HEK293 (cell line): ENCODE results near the gene LAMA4.

Source experiments
- CTCF ChIA-PET: fragments of 350-600 bp; formaldehyde crosslinking; extraction: SDS; loops from one replicate; lab custom pipeline; 2021; ENCODE audit warnings: antibody characterized with exemption; lab: Yijun Ruan, JAX
- POLR2A ChIA-PET: fragments of 300-600 bp; formaldehyde crosslinking; extraction: SDS; loops from one replicate; lab custom pipeline; 2020; ENCODE audit warnings: antibody characterized with exemption, inconsistent platforms; lab: Yijun Ruan, JAX
- H3K27ac ChIP-seq: fragments of 200-500 bp; sonication (Bioruptor generic); 2 replicates; pipeline ENCODE4 v1.5.1; 2014; ENCODE audit warnings: low read depth, low read length, control low read depth, inconsistent platforms; ENCODE audit errors: extremely low read depth
- H3K36me3 ChIP-seq, 2 experiments: fragments of 200-500 bp in 1 of 2; sonication (Bioruptor generic) in 1 of 2; 1 replicate in 1 of 2; 2 replicates in 1 of 2; pipeline ENCODE4 v1.5.1; 2014 to 2017; ENCODE audit warnings: inconsistent platforms in 2 of 2, low read length in 2 of 2; ENCODE audit not compliant: control insufficient read depth in 2 of 2, insufficient read depth in 1 of 2
- H3K4me1 ChIP-seq: fragments of 200-500 bp; sonication (Bioruptor generic); 2 replicates; pipeline ENCODE4 v1.5.1; 2014; ENCODE audit warnings: mild to moderate bottlenecking, low read length, inconsistent platforms; ENCODE audit not compliant: control insufficient read depth, insufficient read depth
- H3K4me3 ChIP-seq: 2 replicates; pipeline ENCODE4 v1.5.1; 2011; ENCODE audit warnings: low read depth, mild to moderate bottlenecking, control low read depth, low read length, moderate library complexity
- H3K9me3 ChIP-seq: fragments of 200-500 bp; sonication (Bioruptor generic); 2 replicates; pipeline ENCODE4 v1.5.1; 2014; ENCODE audit warnings: low read depth, low read length, inconsistent platforms; ENCODE audit not compliant: control insufficient read depth, insufficient read depth
- GLI4 ChIP-seq: fragments of 450-650 bp; formaldehyde crosslinking; IDR thresholded peaks from 2 replicates; pipeline ENCODE4 v1.5.1; 2016; ENCODE audit warnings: missing biosample characterization, missing genetic modification characterization
- GLIS1 ChIP-seq: fragments of 450-650 bp; formaldehyde crosslinking; IDR thresholded peaks from 2 replicates; pipeline ENCODE4 v1.5.1; 2016; ENCODE audit warnings: missing biosample characterization, missing genetic modification characterization
- HOXD13 ChIP-seq: sonication (generic); formaldehyde crosslinking; IDR thresholded peaks from 2 replicates; pipeline ENCODE4 v1.8.0; 2022; ENCODE audit warnings: missing genetic modification reagents, borderline replicate concordance
- KLF1 ChIP-seq: fragments of 450-650 bp; formaldehyde crosslinking; IDR thresholded peaks from 2 replicates; pipeline ENCODE4 v1.5.1; 2016; ENCODE audit warnings: missing biosample characterization, missing genetic modification characterization
- KLF9 ChIP-seq: fragments of 450-650 bp; formaldehyde crosslinking; IDR thresholded peaks from 2 replicates; pipeline ENCODE4 v1.5.1; 2016; ENCODE audit warnings: missing biosample characterization, missing genetic modification characterization, low read depth
- MZF1 ChIP-seq: fragments of 450-650 bp; formaldehyde crosslinking; IDR thresholded peaks from 2 replicates; pipeline ENCODE4 v1.5.1; 2017; ENCODE audit warnings: missing biosample characterization, missing genetic modification characterization, borderline replicate concordance
- PRDM1 ChIP-seq: fragments of 450-650 bp; formaldehyde crosslinking; IDR thresholded peaks from 2 replicates; pipeline ENCODE4; 2016; ENCODE audit warnings: missing biosample characterization, missing genetic modification characterization
- SP2 ChIP-seq: fragments of 450-650 bp; formaldehyde crosslinking; IDR thresholded peaks from 2 replicates; pipeline ENCODE4 v1.5.1; 2016; ENCODE audit warnings: missing biosample characterization, missing genetic modification characterization
- SP3 ChIP-seq: fragments of 450-650 bp; formaldehyde crosslinking; IDR thresholded peaks from 2 replicates; pipeline ENCODE4 v1.5.1; 2016; ENCODE audit warnings: missing biosample characterization, missing genetic modification characterization
- TCF7L2 ChIP-seq: IDR thresholded peaks from 2 replicates; pipeline ENCODE4 v1.6.1; 2011; ENCODE audit warnings: low read depth, mild to moderate bottlenecking, inconsistent platforms, low read length, moderate library complexity, borderline replicate concordance
- ZBTB8A ChIP-seq: fragments of 450-650 bp; formaldehyde crosslinking; IDR thresholded peaks from 2 replicates; pipeline ENCODE4 v1.5.1; 2016; ENCODE audit warnings: missing biosample characterization, missing genetic modification characterization
- ZNF10 ChIP-seq: fragments of 450-650 bp; formaldehyde crosslinking; IDR thresholded peaks from 2 replicates; pipeline ENCODE4 v1.5.1; 2017; ENCODE audit warnings: missing biosample characterization, missing genetic modification characterization
- ZNF174 ChIP-seq: fragments of 450-650 bp; formaldehyde crosslinking; IDR thresholded peaks from 2 replicates; pipeline ENCODE4 v1.5.0; 2017; ENCODE audit warnings: missing biosample characterization, mild to moderate bottlenecking, missing genetic modification characterization
- ZNF350 ChIP-seq: fragments of 450-650 bp; formaldehyde crosslinking; IDR thresholded peaks from 2 replicates; pipeline ENCODE4 v1.5.0; 2017; ENCODE audit warnings: missing biosample characterization, mild to moderate bottlenecking, missing genetic modification characterization
- ZNF391 ChIP-seq: fragments of 450-650 bp; formaldehyde crosslinking; IDR thresholded peaks from 2 replicates; pipeline ENCODE4 v1.5.1; 2016; ENCODE audit warnings: low read depth, missing biosample characterization, missing genetic modification characterization, borderline replicate concordance
- ZNF561 ChIP-seq: fragments of 450-650 bp; IDR thresholded peaks from 2 replicates; pipeline ENCODE4 v1.5.1; 2018; ENCODE audit warnings: missing biosample characterization, missing genetic modification characterization, borderline replicate concordance
- ZNF670 ChIP-seq: fragments of 450-650 bp; formaldehyde crosslinking; IDR thresholded peaks from 2 replicates; pipeline ENCODE4 v1.5.1; 2016; ENCODE audit warnings: missing biosample characterization, missing genetic modification characterization, low read depth
- ZSCAN23 ChIP-seq: fragments of 450-650 bp; formaldehyde crosslinking; IDR thresholded peaks from 2 replicates; pipeline ENCODE4 v1.5.1; 2016; ENCODE audit warnings: missing biosample characterization, missing genetic modification characterization
- TF ChIP-seq, protein P1 (sequence below): fragments of 450-650 bp; formaldehyde crosslinking; IDR thresholded peaks from 2 replicates; pipeline ENCODE4 v1.5.1; 2016; ENCODE audit warnings: missing biosample characterization, missing genetic modification characterization
- TF ChIP-seq, protein P2 (sequence below): fragments of 450-650 bp; formaldehyde crosslinking; IDR thresholded peaks from 2 replicates; pipeline ENCODE4 v1.5.1; 2016; ENCODE audit warnings: missing biosample characterization, missing genetic modification characterization
- TF ChIP-seq, protein P3 (sequence below): fragments of 450-650 bp; formaldehyde crosslinking; IDR thresholded peaks from 2 replicates; pipeline ENCODE4 v1.5.1; 2016; ENCODE audit warnings: missing biosample characterization, missing genetic modification characterization
- TF ChIP-seq, protein P4 (sequence below): fragments of 450-650 bp; formaldehyde crosslinking; IDR thresholded peaks from 2 replicates; pipeline ENCODE4 v1.5.1; 2016; ENCODE audit warnings: missing biosample characterization, missing genetic modification characterization
- TF ChIP-seq, protein P5 (sequence below): fragments of 450-650 bp; formaldehyde crosslinking; IDR thresholded peaks from 2 replicates; pipeline ENCODE4 v1.5.1; 2016; ENCODE audit warnings: missing biosample characterization, missing genetic modification characterization
- TF ChIP-seq, protein P6 (sequence below): fragments of 450-650 bp; IDR thresholded peaks from 2 replicates; pipeline ENCODE4 v1.5.1; 2018; ENCODE audit warnings: missing biosample characterization, missing genetic modification characterization

Gene LAMA4

DNA sequence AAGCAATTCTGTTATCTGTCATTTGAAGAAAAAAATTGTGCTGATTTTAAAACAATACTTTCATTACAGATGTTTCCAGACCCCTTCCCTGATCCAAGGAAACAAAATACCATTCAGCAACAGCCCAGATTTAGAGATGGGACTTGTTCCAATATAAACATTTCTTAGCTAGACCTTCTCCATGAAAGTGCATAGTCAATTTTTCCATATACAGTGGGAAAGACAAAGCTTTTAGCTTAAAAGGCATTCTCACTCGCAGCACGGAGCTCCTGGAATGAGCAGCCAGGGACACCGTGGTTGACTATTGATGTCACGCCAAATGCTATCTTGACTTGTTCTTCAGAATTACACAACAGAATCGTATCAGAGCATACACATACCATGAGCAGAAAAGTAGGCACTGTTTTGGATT is 21.5 kb downstream of the LAMA4 start (continued):
- TF ChIP-seq TCF7L2 (no peak), ZNF10 (no peak), GLI4 (no peak), ZNF174 (tag by site-specific recombination) (no peak), ZNF561 (peak; percentile 68; the same call in 1 of the 2 replicates), ZNF391 (tag by site-specific recombination) (0 out of 2 replicates have a peak, but pooled peaks have one; percentile 66), ZBTB8A (tag by site-specific recombination) (0 out of 2 replicates have a peak, but pooled peaks have one; percentile 36)
- TF ChIP-seq, protein P1, sequence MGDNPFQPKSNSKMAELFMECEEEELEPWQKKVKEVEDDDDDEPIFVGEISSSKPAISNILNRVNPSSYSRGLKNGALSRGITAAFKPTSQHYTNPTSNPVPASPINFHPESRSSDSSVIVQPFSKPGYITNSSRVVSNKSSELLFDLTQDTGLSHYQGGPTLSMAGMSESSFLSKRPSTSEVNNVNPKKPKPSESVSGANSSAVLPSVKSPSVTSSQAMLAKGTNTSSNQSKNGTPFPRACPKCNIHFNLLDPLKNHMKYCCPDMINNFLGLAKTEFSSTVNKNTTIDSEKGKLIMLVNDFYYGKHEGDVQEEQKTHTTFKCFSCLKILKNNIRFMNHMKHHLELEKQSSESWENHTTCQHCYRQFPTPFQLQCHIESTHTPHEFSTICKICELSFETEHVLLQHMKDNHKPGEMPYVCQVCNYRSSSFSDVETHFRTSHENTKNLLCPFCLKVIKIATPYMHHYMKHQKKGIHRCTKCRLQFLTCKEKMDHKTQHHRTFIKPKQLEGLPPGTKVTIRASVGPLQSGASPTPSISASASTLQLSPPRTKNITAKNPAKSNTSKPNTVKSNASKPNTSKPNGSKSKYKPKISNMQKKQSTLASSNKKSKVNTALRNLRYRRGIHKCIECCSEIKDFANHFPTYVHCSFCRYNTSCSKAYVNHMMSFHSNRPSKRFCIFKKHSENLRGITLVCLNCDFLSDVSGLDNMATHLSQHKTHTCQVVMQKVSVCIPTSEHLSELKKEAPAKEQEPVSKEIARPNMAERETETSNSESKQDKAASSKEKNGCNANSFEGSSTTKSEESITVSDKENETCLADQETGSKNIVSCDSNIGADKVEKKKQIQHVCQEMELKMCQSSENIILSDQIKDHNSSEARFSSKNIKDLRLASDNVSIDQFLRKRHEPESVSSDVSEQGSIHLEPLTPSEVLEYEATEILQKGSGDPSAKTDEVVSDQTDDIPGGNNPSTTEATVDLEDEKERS (tag by site-specific recombination), result no peak

DNA sequence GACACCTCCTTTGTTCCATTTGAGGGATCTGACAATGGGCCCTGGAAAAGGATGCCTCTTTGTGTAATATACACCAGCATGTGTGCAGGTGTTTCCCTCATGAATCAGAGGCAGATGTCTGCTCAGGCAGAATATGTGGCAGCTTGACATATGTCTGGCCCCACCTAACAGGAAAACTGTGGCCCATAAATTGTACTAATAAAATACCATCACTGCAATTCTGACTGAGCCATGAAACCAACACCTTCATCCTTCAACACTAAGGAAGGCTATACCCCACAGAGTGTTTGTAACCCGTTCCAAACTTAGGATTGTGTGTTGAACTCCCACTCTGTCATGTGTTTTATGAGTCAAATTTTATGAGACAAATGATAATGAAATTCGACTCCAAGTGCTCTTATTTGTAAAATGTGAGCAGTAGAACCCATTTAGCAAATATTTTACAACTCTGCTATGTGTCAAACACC is 22.7 kb downstream of the LAMA4 start:
- ChIA-PET POLR2A (interaction anchor here (3.5 to 4.8 kb wide), 2 partner anchors 14 to 22 kb away, joined by 22 to 32 read pairs; partner anchors contain the start of gene LAMA4), CTCF (interaction anchor here (0.8 kb wide), 1 partner anchor 38 kb away, joined by 3 read pairs; no protein-coding TSS in a partner anchor)
- Histone ChIP-seq H3K36me3 (no peaks in the 10 kb centered on the region), H3K27ac (peak overlapping the region; percentile 65), H3K4me3 (no peak overlapping the region), H3K9me3 (no peaks in the 10 kb centered on the region), H3K4me1 (peaks cover 38% of the 10 kb centered on the region)
- TF ChIP-seq SP2 (peak; percentile 16; the same call in 1 of the 2 replicates), ZNF670 (tag by site-specific recombination) (no peak), ZSCAN23 (tag by site-specific recombination) (peak; percentile 94), KLF1 (tag by site-specific recombination) (peak; percentile 82), HOXD13 (CRISPR knock-in tag) (peak; percentile 91), ZNF350 (tag by site-specific recombination) (0 out of 2 replicates have a peak, but pooled peaks have one; percentile 35), PRDM1 (tag by site-specific recombination) (no peak), KLF9 (tag by site-specific recombination) (0 out of 2 replicates have a peak, but pooled peaks have one; percentile 17), MZF1 (tag by site-specific recombination) (peak; percentile 93), GLIS1 (peak; percentile 98), ZNF561 (peak; percentile 99), SP3 (peak; percentile 44; the same call in 1 of the 2 replicates)
- TF ChIP-seq, protein P2, sequence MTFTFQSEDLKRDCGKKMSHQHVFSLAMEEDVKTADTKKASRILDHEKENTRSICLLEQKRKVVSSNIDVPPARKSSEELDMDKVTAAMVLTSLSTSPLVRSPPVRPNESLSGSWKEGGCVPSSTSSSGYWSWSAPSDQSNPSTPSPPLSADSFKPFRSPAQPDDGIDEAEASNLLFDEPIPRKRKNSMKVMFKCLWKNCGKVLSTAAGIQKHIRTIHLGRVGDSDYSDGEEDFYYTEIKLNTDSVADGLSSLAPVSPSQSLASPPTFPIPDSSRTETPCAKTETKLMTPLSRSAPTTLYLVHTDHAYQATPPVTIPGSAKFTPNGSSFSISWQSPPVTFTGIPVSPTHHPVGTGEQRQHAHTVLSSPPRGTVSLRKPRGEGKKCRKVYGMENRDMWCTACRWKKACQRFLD (tag by site-specific recombination), result no peak
- TF ChIP-seq, protein P3, sequence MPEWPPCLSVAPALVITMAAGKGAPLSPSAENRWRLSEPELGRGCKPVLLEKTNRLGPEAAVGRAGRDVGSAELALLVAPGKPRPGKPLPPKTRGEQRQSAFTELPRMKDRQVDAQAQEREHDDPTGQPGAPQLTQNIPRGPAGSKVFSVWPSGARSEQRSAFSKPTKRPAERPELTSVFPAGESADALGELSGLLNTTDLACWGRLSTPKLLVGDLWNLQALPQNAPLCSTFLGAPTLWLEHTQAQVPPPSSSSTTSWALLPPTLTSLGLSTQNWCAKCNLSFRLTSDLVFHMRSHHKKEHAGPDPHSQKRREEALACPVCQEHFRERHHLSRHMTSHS (tag by site-specific recombination), result peak; percentile 55; the same call in 1 of the 2 replicates
- TF ChIP-seq, protein P4, sequence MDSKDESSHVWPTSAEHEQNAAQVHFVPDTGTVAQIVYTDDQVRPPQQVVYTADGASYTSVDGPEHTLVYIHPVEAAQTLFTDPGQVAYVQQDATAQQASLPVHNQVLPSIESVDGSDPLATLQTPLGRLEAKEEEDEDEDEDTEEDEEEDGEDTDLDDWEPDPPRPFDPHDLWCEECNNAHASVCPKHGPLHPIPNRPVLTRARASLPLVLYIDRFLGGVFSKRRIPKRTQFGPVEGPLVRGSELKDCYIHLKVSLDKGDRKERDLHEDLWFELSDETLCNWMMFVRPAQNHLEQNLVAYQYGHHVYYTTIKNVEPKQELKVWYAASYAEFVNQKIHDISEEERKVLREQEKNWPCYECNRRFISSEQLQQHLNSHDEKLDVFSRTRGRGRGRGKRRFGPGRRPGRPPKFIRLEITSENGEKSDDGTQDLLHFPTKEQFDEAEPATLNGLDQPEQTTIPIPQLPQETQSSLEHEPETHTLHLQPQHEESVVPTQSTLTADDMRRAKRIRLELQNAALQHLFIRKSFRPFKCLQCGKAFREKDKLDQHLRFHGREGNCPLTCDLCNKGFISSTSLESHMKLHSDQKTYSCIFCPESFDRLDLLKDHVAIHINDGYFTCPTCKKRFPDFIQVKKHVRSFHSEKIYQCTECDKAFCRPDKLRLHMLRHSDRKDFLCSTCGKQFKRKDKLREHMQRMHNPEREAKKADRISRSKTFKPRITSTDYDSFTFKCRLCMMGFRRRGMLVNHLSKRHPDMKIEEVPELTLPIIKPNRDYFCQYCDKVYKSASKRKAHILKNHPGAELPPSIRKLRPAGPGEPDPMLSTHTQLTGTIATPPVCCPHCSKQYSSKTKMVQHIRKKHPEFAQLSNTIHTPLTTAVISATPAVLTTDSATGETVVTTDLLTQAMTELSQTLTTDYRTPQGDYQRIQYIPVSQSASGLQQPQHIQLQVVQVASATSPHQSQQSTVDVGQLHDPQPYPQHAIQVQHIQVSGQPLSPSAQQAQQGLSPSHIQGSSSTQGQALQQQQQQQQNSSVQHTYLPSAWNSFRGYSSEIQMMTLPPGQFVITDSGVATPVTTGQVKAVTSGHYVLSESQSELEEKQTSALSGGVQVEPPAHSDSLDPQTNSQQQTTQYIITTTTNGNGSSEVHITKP (tag by site-specific recombination), result peak; percentile 78
- TF ChIP-seq, protein P5, sequence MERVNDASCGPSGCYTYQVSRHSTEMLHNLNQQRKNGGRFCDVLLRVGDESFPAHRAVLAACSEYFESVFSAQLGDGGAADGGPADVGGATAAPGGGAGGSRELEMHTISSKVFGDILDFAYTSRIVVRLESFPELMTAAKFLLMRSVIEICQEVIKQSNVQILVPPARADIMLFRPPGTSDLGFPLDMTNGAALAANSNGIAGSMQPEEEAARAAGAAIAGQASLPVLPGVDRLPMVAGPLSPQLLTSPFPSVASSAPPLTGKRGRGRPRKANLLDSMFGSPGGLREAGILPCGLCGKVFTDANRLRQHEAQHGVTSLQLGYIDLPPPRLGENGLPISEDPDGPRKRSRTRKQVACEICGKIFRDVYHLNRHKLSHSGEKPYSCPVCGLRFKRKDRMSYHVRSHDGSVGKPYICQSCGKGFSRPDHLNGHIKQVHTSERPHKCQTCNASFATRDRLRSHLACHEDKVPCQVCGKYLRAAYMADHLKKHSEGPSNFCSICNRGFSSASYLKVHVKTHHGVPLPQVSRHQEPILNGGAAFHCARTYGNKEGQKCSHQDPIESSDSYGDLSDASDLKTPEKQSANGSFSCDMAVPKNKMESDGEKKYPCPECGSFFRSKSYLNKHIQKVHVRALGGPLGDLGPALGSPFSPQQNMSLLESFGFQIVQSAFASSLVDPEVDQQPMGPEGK, result peak; percentile 74
- TF ChIP-seq, protein P6, sequence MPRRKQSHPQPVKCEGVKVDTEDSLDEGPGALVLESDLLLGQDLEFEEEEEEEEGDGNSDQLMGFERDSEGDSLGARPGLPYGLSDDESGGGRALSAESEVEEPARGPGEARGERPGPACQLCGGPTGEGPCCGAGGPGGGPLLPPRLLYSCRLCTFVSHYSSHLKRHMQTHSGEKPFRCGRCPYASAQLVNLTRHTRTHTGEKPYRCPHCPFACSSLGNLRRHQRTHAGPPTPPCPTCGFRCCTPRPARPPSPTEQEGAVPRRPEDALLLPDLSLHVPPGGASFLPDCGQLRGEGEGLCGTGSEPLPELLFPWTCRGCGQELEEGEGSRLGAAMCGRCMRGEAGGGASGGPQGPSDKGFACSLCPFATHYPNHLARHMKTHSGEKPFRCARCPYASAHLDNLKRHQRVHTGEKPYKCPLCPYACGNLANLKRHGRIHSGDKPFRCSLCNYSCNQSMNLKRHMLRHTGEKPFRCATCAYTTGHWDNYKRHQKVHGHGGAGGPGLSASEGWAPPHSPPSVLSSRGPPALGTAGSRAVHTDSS, result peak; percentile 79
